ENCODE data around the gene C1orf116. TPM values are rescaled to one million over a fixed set of nuclear protein-coding genes. Genes with fewer than 3 reads are reported as not detected.

C1orf116 gene
- total RNA-seq, 1 experiment from 2014 or later: 36.7 TPM

- TF ChIP-seq CTCF (conservative IDR thresholded peaks at IDR 0.05) (no peak), EZH2 (IDR thresholded peaks at IDR 0.05; ENCODE audit: low read depth) (no peak)
- Histone ChIP-seq H2AFZ (no peak overlapping the region), H4K20me1 (ENCODE audit: insufficient read depth) (no peaks in the 10 kb centered on the region), H3K9me2 (ENCODE audit: insufficient read depth) (no peaks in the 10 kb centered on the region), H3K4me3 (peak overlapping the region; percentile 13; the same call in 1 of the 2 replicates), H3K79me2 (ENCODE audit: low read depth) (peaks cover 24% of the 10 kb centered on the region), H3K27ac (peak overlapping the region; percentile 97), H3K4me2 (peak overlapping the region; percentile 62), H3K9me3 (ENCODE audit: insufficient read depth, low read depth) (no peaks in the 10 kb centered on the region), H3F3A (ENCODE audit: insufficient read depth, low read depth) (peaks cover 39% of the 10 kb centered on the region), H3K4me1 (replicated peaks; ENCODE audit: insufficient read depth) (peaks cover 90% of the 10 kb centered on the region), H3K36me3 (ENCODE audit: low read depth) (no peaks in the 10 kb centered on the region), H3K27me3 (ENCODE audit: insufficient read depth, low read depth) (no peaks in the 10 kb centered on the region)
- ChIA-PET CTCF (interaction anchor here (1.0 kb wide), 1 partner anchor 23 kb away, joined by 5 read pairs; no protein-coding TSS in a partner anchor), POLR2A (ENCODE audit: unreplicated experiment) (interaction anchor here (0.6 to 1.2 kb wide), 5 partner anchors 9 to 122 kb away, joined by 3 to 5 read pairs (median 3); partner anchors contain the start of gene PFKFB2)
- intact Hi-C loops (cut with micrococcal nuclease; ENCODE audit: unreplicated experiment): loop anchor here (1.0 to 10.0 kb wide), 6 partner anchors 20 to 298 kb away; partner anchors contain the start of gene CD55
- BruUV-seq (replicated peaks): no TSS peak
- peak; percentile 92 to 97 for DNase-seq
These were observed 5.3 kb downstream of the C1orf116 start for GRCh38 chr1:207027206-207027777.

- POLR2A ChIA-PET (ENCODE audit: unreplicated experiment): interaction anchor here (0.6 kb wide), 1 partner anchor 24 kb away, joined by 8 read pairs; no protein-coding TSS in a partner anchor
- Histone ChIP-seq H3K79me2 (ENCODE audit: low read depth) (peaks cover 12% of the 10 kb centered on the region; the same call in 1 of the 2 replicates), H3K27ac (peak overlapping the region; percentile 97), H3K36me3 (ENCODE audit: low read depth) (no peaks in the 10 kb centered on the region), H3K9me3 (ENCODE audit: insufficient read depth, low read depth) (no peaks in the 10 kb centered on the region), H3K4me2 (peak overlapping the region; percentile 62), H3K4me3 (no peak overlapping the region), H3K4me1 (replicated peaks; ENCODE audit: insufficient read depth) (peaks cover 90% of the 10 kb centered on the region), H4K20me1 (ENCODE audit: insufficient read depth) (no peaks in the 10 kb centered on the region), H3K27me3 (ENCODE audit: insufficient read depth, low read depth) (no peaks in the 10 kb centered on the region), H3F3A (ENCODE audit: insufficient read depth, low read depth) (peaks cover 34% of the 10 kb centered on the region), H3K9me2 (ENCODE audit: insufficient read depth) (no peaks in the 10 kb centered on the region), H2AFZ (no peak overlapping the region)
- TF ChIP-seq CTCF (conservative IDR thresholded peaks at IDR 0.05) (no peak), EZH2 (IDR thresholded peaks at IDR 0.05; ENCODE audit: low read depth) (no peak)
- DNase-seq: no peak
- CTCF ChIA-PET: no interaction called here
- intact Hi-C loops (cut with micrococcal nuclease; ENCODE audit: unreplicated experiment): loop anchor here (2.0 to 10.0 kb wide), 3 partner anchors 43 to 299 kb away; partner anchors contain the start of gene CD55
- BruUV-seq (replicated peaks): no TSS peak
These were observed 6.4 kb downstream of the C1orf116 start for GRCh38 chr1:207026104-207026534.

GRCh38 chr1:207025146-207025880, 7.2 kb downstream of the C1orf116 start:
- no peaks in the 10 kb centered on the region for H3K9me3 ChIP-seq (ENCODE audit: insufficient read depth, low read depth)
- peaks cover 90% of the 10 kb centered on the region for H3K4me1 ChIP-seq (replicated peaks; ENCODE audit: insufficient read depth)
- peak; percentile 80 to 90 for DNase-seq
- peak overlapping the region; percentile 97 for H3K27ac ChIP-seq
- ChIA-PET POLR2A (ENCODE audit: unreplicated experiment) (interaction anchor here (0.6 to 1.3 kb wide), 10 partner anchors 7 to 311 kb away, joined by 3 to 16 read pairs (median 5); partner anchors contain the start of genes C1orf116 and PFKFB2), CTCF (interaction anchor here (0.6 to 1.8 kb wide), 3 partner anchors 20 to 1106 kb away, joined by 5 to 13 read pairs (median 5); no protein-coding TSS in a partner anchor)
- H3K4me2 ChIP-seq: peak overlapping the region; percentile 62
- TSS peak; percentile 6 for BruUV-seq (replicated peaks)
- H3K27me3 ChIP-seq (ENCODE audit: insufficient read depth, low read depth): no peaks in the 10 kb centered on the region
- no peak overlapping the region for H3K4me3 ChIP-seq
- H3K79me2 ChIP-seq (ENCODE audit: low read depth): 0 out of 2 replicates have a peak, but pooled peaks cover 7% of the 10 kb centered on the region
- H2AFZ ChIP-seq: no peak overlapping the region
- TF ChIP-seq CTCF (conservative IDR thresholded peaks at IDR 0.05): no peak
- no peak for TF ChIP-seq EZH2 (IDR thresholded peaks at IDR 0.05; ENCODE audit: low read depth)
- no peaks in the 10 kb centered on the region for H3K36me3 ChIP-seq (ENCODE audit: low read depth)
- H3K9me2 ChIP-seq (ENCODE audit: insufficient read depth): no peaks in the 10 kb centered on the region
- no peaks in the 10 kb centered on the region for H4K20me1 ChIP-seq (ENCODE audit: insufficient read depth)
- peaks cover 34% of the 10 kb centered on the region for H3F3A ChIP-seq (ENCODE audit: insufficient read depth, low read depth)
- intact Hi-C loops (cut with micrococcal nuclease; ENCODE audit: unreplicated experiment): loop anchor here (10.0 kb wide), 1 partner anchor 299 kb away; the partner anchor contains the start of gene CD55
